Renal pelvis (tissue), 12 donors: ENCODE results near the gene BAD. TPM values are rescaled to one million over a fixed set of nuclear protein-coding genes. Genes with fewer than 3 reads are reported as not detected.
"Not testable (repeated sequence)": the region's sequence is repeated elsewhere in the genome, so short reads cannot be mapped to it uniquely, and the experiment has no call there.

Experiments used
- DNase-seq: peaks from one replicate; pipeline ENCODE4 v3.0.0-alpha.2; 2013
- long read RNA-seq, 16 experiments: transcript quantifications; one replicate each; lab custom pipeline, GENCODE V29; 2026
- polyA plus RNA-seq, 3 donors: library from polyadenylated mRNA; unstranded; fragments of 120-200 nt; gene quantifications; one replicate each; pipeline ENCODE4 v1.2.1, GENCODE V29; 2013; ENCODE audit not compliant: insufficient read length in 3 of 3

The BAD gene
- polyA plus RNA-seq, result 10 to 100 TPM; 51.8 to 67.3 (median 61.2) TPM
- long read RNA-seq, donor 1, transcript BAD-203 (3 exons, 1,157 nt), result minor isoform, 17 of 44 reads
- long read RNA-seq, donor 1, transcript BAD-201 (4 exons, 929 nt), result major isoform, 26 of 44 reads
- long read RNA-seq, donor 1, partial matches to known transcripts, result 0 of 44 reads
- long read RNA-seq, donor 1, other reads (novel, unspliced or antisense), result 0 of 44 reads
- long read RNA-seq, donor 2, transcript BAD-203 (3 exons, 1,157 nt), result minor isoform, 18 of 692 reads
- long read RNA-seq, donor 2, transcript BAD-201 (4 exons, 929 nt), result major isoform, 50 of 692 reads
- long read RNA-seq, donor 2, partial matches to known transcripts, result 223 of 692 reads
- long read RNA-seq, donor 2, other reads (novel, unspliced or antisense), result 399 of 692 reads
- long read RNA-seq, donor 3, transcript BAD-201 (4 exons, 929 nt), result major isoform, 51 of 104 reads
- long read RNA-seq, donor 3, transcript BAD-203 (3 exons, 1,157 nt), result minor isoform, 23 of 104 reads
- long read RNA-seq, donor 3, partial matches to known transcripts, result 27 of 104 reads
- long read RNA-seq, donor 3, other reads (novel, unspliced or antisense), result 0 of 104 reads
- long read RNA-seq, donor 4, transcript BAD-203 (3 exons, 1,157 nt), result minor isoform, 16 of 80 reads
- long read RNA-seq, donor 4, transcript BAD-201 (4 exons, 929 nt), result major isoform, 58 of 80 reads
- long read RNA-seq, donor 4, partial matches to known transcripts, result 0 of 80 reads
- long read RNA-seq, donor 4, other reads (novel, unspliced or antisense), result 0 of 80 reads
- long read RNA-seq, donor 5, transcript BAD-203 (3 exons, 1,157 nt), result minor isoform, 5 of 45 reads
- long read RNA-seq, donor 5, transcript BAD-205 (2 exons, 325 nt), result minor isoform, 6 of 45 reads
- long read RNA-seq, donor 5, transcript BAD-201 (4 exons, 929 nt), result major isoform, 22 of 45 reads
- long read RNA-seq, donor 5, partial matches to known transcripts, result 12 of 45 reads
- long read RNA-seq, donor 5, other reads (novel, unspliced or antisense), result 0 of 45 reads
- long read RNA-seq, donor 6, transcript BAD-203 (3 exons, 1,157 nt), result minor isoform, 7 of 73 reads
- long read RNA-seq, donor 6, transcript BAD-201 (4 exons, 929 nt), result major isoform, 40 of 73 reads
- long read RNA-seq, donor 6, partial matches to known transcripts, result 16 of 73 reads
- long read RNA-seq, donor 6, other reads (novel, unspliced or antisense), result 5 of 73 reads
- long read RNA-seq, donor 7, transcript BAD-203 (3 exons, 1,157 nt), result minor isoform, 20 of 105 reads
- long read RNA-seq, donor 7, transcript BAD-205 (2 exons, 325 nt), result minor isoform, 6 of 105 reads
- long read RNA-seq, donor 7, transcript BAD-201 (4 exons, 929 nt), result major isoform, 54 of 105 reads
- long read RNA-seq, donor 7, partial matches to known transcripts, result 24 of 105 reads
- long read RNA-seq, donor 7, other reads (novel, unspliced or antisense), result 0 of 105 reads
- long read RNA-seq, donor 8, transcript BAD-201 (4 exons, 929 nt), result major isoform, 14 of 20 reads
- long read RNA-seq, donor 8, partial matches to known transcripts, result 0 of 20 reads
- long read RNA-seq, donor 8, other reads (novel, unspliced or antisense), result 0 of 20 reads
- long read RNA-seq, donor 9, transcript BAD-203 (3 exons, 1,157 nt), result minor isoform, 8 of 77 reads
- long read RNA-seq, donor 9, transcript BAD-201 (4 exons, 929 nt), result major isoform, 45 of 77 reads
- long read RNA-seq, donor 9, partial matches to known transcripts, result 19 of 77 reads
- long read RNA-seq, donor 9, other reads (novel, unspliced or antisense), result 0 of 77 reads
- long read RNA-seq, donor 10, transcript BAD-201 (4 exons, 929 nt), result major isoform, 24 of 34 reads
- long read RNA-seq, donor 10, transcript BAD-203 (3 exons, 1,157 nt), result minor isoform, 7 of 34 reads
- long read RNA-seq, donor 10, partial matches to known transcripts, result 0 of 34 reads
- long read RNA-seq, donor 10, other reads (novel, unspliced or antisense), result 0 of 34 reads
- long read RNA-seq, donor 11, transcript BAD-203 (3 exons, 1,157 nt), result minor isoform, 8 of 36 reads
- long read RNA-seq, donor 11, transcript BAD-201 (4 exons, 929 nt), result major isoform, 26 of 36 reads
- long read RNA-seq, donor 11, partial matches to known transcripts, result 0 of 36 reads
- long read RNA-seq, donor 11, other reads (novel, unspliced or antisense), result 0 of 36 reads
- long read RNA-seq, donor 12, transcript BAD-203 (3 exons, 1,157 nt), result minor isoform, 11 of 102 reads
- long read RNA-seq, donor 12, transcript BAD-201 (4 exons, 929 nt), result major isoform, 51 of 102 reads
- long read RNA-seq, donor 12, partial matches to known transcripts, result 36 of 102 reads
- long read RNA-seq, donor 12, other reads (novel, unspliced or antisense), result 0 of 102 reads
- long read RNA-seq, donor 13, transcript BAD-201 (4 exons, 929 nt), result major isoform, 20 of 413 reads
- long read RNA-seq, donor 13, partial matches to known transcripts, result 151 of 413 reads
- long read RNA-seq, donor 13, other reads (novel, unspliced or antisense), result 233 of 413 reads
- long read RNA-seq, donor 14, result 0 reads
- long read RNA-seq, donor 15, transcript BAD-203 (3 exons, 1,157 nt), result minor isoform, 26 of 1,141 reads
- long read RNA-seq, donor 15, transcript BAD-205 (2 exons, 325 nt), result minor isoform, 5 of 1,141 reads
- long read RNA-seq, donor 15, transcript BAD-201 (4 exons, 929 nt), result major isoform, 59 of 1,141 reads
- long read RNA-seq, donor 15, partial matches to known transcripts, result 951 of 1,141 reads
- long read RNA-seq, donor 15, other reads (novel, unspliced or antisense), result 100 of 1,141 reads
- long read RNA-seq, donor 16, transcript BAD-201 (4 exons, 929 nt), result major isoform, 46 of 70 reads
- long read RNA-seq, donor 16, transcript BAD-203 (3 exons, 1,157 nt), result minor isoform, 12 of 70 reads
- long read RNA-seq, donor 16, partial matches to known transcripts, result 7 of 70 reads
- long read RNA-seq, donor 16, other reads (novel, unspliced or antisense), result 0 of 70 reads

GRCh38 chr11:64284048-64284961 is at the start of gene BAD:
Gene BAD (minus strand): TSS chr11:64284665. CDS start chr11:64284368, 297 bp downstream.
- peak; percentile 94 for DNase-seq

- no peak for DNase-seq
Measured at GRCh38 chr11:64333556-64333955, 49.1 kb upstream of the BAD start.

GRCh38 chr11:64331569-64332371 is 47.3 kb upstream of the BAD start:
- DNase-seq, result no peak

- DNase-seq, result no peak
Measured at GRCh38 chr11:64330888-64331287, 46.4 kb upstream of the BAD start.

GRCh38 chr11:64327993-64328392 is 43.5 kb upstream of the BAD start:
- no peak for DNase-seq

- no peak for DNase-seq
Measured at GRCh38 chr11:64327375-64327774, 42.9 kb upstream of the BAD start.

GRCh38 chr11:64324692-64325469 is 40.4 kb upstream of the BAD start:
- DNase-seq, result no peak

GRCh38 chr11:64323984-64324383 is 39.5 kb upstream of the BAD start:
- DNase-seq, result not testable (repeated sequence)

GRCh38 chr11:64323373-64323772 is 38.9 kb upstream of the BAD start:
- no peak for DNase-seq

- DNase-seq, result no peak
Measured at GRCh38 chr11:64322925-64323260, 38.4 kb upstream of the BAD start.

GRCh38 chr11:64321533-64321932 is 37.1 kb upstream of the BAD start:
- DNase-seq, result no peak

GRCh38 chr11:64321026-64321425 is 36.6 kb upstream of the BAD start:
- DNase-seq, result no peak

GRCh38 chr11:64320556-64320955 is 36.1 kb upstream of the BAD start:
- no peak for DNase-seq

GRCh38 chr11:64318766-64319761 is 34.6 kb upstream of the BAD start:
- no peak for DNase-seq
